GM12891 (cell line): ENCODE measurements around the gene CACNG3.

ENCODE experiments used
- POLR2A ChIP-seq: IDR thresholded peaks from 2 replicates; pipeline ENCODE4 v1.6.1; 2011; ENCODE audit warnings: low read depth, low read length, control low read depth
- POLR2AphosphoS5 ChIP-seq: IDR thresholded peaks from 2 replicates; pipeline ENCODE4 v1.6.1; 2011; ENCODE audit warnings: low read depth, low read length, control low read depth
- SPI1 ChIP-seq: IDR thresholded peaks from 2 replicates; pipeline ENCODE4 v1.6.1; 2011; ENCODE audit warnings: low read depth, low read length, control low read depth
- TAF1 ChIP-seq: IDR thresholded peaks from 2 replicates; pipeline ENCODE4 v1.6.1; 2011; ENCODE audit warnings: low read depth, low read length, control low read depth

- TF ChIP-seq POLR2AphosphoS5 (no peak), POLR2A (no peak), TAF1 (no peak), SPI1 (no peak)
Measured at GRCh38 chr16:24336491-24336890, 80.4 kb downstream of the CACNG3 start.
